GM19468 (cell line): ENCODE results near the gene TREML2.

Experiments used
- ATAC-seq: cut with Tn5 transposase; IDR thresholded peaks from one replicate; pipeline ENCODE4 v1.9.1; 2021; ENCODE audit warnings: mild to moderate bottlenecking, moderate library complexity, moderate number of reproducible peaks; ENCODE audit not compliant: unreplicated experiment; ENCODE audit errors: extremely low read depth

Gene TREML2

GRCh38 chr6:41181566-41181965 is 19.4 kb downstream of the TREML2 start:
- no peak for ATAC-seq

GRCh38 chr6:41179163-41179562 is 21.8 kb downstream of the TREML2 start:
- no peak for ATAC-seq

DNA sequence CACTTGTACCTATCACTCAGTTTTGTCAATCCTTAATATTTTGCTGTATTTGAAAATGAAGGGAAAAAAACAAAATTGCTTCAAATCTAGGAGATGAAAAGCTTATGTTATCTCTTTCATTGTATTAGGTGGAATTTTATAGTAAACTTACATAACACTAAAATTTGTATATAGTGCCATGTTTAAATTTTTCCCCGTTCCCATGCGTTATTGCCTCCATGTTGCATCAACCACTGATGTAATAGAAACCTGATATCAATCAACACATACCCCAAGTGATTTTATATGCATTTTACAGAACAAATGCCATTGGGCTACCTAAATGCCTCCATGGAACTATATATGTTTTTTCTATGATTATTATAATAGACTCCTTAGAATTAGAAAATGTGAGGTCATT is 23.3 kb downstream of the TREML2 start:
- ATAC-seq = no peak

DNA sequence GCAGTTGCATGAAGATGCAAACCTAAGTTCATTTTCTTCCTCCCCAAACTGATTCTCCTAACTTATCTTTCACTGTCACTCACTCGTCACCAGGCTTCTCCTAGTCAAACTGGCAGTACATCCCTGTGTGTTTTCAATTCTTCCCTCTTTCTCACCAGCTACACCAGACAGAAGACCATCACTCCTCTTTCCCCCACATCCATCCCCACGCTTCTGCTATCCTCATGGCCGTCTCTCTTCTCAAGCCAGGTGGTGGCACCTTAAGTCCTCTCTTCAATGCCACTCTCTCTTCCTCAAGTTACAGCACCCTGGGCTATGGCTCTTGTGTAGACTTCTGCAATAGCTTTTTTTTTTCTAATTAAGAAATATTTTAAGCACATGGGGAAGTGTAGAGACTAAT is 23.7 kb downstream of the TREML2 start:
- ATAC-seq = no peak

DNA sequence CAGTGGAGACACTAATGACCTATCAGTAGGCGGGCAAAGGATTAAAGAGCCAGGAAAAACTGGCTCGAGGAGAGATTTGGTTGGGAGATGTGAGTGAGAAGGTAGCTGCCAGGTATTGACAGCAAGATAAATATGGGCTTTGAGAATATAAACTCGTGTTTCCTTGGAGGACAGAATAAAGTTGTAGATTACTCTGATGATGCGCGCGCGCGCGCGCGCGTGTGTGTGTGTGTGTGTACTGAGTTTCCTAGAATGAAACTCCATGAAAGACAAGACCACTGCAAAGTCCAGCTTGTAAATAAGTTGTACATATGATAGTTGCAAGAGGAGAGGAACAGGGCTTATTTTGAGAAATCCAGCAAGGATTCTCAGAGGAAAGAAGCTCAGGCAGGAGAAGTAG is 24.8 kb downstream of the TREML2 start:
- ATAC-seq = no peak

DNA sequence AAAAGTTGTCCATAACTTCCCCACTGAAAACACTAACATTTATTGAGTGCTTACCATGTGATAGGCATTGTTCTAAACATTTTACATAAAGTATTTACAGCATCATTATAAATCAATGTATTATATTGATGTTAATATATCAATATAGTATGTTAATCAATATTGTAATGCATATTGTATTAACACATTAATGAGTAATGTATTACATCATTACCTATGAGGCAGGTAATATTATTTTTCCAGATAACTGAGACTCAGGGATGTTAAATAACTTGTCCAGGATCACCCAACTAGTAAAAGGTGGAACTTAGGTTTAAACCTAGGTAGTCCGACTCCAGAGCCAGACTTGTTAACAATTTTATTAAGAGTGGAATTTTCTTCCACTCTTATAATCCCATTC is 25.9 kb downstream of the TREML2 start:
- ATAC-seq = no peak

DNA sequence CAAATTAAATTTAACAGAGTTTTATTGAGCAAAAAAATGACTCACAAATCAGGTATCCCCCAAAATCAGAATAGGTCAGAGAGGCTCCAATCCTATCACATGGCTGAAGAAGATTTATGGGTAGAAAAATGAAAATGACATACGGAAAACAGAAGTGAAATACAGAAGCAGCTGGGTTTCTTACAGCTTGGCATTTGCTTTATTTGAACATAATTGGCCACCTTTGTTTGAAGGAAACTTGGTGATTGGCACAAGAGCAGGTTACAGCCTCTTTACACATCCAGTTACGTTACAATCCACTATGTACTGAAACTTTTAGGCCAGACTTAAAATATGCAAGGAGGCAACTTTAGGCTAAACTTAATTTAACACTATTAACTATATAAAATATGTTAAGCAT is 26.3 kb downstream of the TREML2 start:
- ATAC-seq = no peak

- no peak for ATAC-seq
These were observed 29.0 kb downstream of the TREML2 start for GRCh38 chr6:41171908-41172307.

GRCh38 chr6:41170547-41171160 is 30.3 kb downstream of the TREML2 start:
- no peak for ATAC-seq

- ATAC-seq = no peak
These were observed 33.6 kb downstream of the TREML2 start for GRCh38 chr6:41167173-41167963.

GRCh38 chr6:41164551-41165120 is 36.3 kb downstream of the TREML2 start:
- no peak for ATAC-seq

GRCh38 chr6:41163419-41163717 is 37.6 kb downstream of the TREML2 start:
- no peak for ATAC-seq

DNA sequence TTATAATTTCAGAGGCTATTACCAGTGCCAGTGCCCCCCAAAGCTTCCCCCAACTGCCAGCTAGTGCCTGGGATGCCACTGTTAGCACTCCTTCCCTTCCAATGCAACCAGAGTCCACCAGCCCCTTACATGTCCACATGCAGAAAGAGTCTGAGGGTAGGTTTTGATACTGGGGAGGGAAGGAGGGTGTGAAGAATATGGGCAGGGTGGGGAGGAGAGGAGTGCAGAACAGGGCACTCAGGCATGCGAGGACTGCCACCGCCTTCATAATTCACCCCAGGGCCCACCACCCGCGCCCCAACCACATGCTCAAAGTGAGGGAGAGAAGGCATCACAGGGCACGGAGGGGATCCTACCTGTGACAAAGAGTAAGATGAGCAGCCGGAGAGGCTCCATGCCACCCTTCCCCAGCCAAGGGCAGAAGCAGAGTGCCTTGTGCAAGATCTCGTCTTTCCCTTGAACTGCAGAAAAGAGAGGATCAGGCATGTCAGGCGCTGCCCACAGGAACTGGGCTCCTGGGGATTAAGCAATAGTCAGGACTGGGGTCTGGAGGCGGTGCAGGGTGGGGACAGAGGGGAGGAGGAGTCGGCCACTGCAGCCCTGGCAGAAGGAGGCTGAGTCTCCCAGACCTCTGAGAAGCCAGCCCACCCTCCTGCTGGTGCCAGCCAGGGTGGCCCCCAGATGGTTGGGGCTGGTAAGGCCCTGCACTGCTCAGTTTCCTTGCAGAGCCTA is 38.1 kb downstream of the TREML2 start, which contains the start of gene TREM2:
Gene TREM2 (minus strand): TSS at position 430 of the 732 bp plus-strand sequence. CDS start 34 bp downstream, at position 396.
- ATAC-seq = no peak

DNA sequence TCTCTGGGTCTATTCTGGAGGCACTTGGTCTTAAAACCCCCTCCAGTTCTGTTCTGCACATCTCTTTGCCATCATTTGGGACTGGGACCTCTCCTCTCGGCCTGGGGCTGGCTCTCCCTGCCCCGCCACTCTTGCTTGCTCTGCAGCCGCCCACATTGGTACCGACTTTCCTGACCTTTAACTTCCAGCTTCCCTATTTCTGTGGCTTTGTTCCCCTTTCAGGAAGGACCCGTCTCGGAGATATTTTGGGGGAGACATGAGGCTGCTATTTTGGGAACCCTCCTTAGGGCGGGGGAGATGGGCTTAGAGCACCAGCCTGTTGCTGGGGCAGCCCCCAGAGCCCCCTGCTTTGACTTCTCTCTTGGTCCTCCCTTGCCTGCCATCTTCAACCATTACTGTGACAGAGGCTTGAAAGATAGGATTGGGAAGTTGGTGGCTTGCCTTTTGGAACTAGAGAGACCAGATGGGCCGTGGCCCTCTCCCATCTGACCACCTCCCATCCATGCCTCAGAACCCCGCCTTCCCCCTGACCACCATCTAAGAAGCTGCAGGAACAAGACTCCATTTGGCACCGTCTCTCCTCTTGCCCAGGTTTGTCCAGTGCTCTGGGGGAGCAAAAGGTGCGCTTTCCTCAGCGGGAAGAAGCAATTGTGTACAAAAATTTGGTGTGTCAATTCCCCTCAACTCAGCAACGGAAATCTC is 38.9 kb downstream of the TREML2 start:
- ATAC-seq = no peak

GRCh38 chr6:41161380-41161779 is 39.6 kb downstream of the TREML2 start:
- ATAC-seq = no peak

DNA sequence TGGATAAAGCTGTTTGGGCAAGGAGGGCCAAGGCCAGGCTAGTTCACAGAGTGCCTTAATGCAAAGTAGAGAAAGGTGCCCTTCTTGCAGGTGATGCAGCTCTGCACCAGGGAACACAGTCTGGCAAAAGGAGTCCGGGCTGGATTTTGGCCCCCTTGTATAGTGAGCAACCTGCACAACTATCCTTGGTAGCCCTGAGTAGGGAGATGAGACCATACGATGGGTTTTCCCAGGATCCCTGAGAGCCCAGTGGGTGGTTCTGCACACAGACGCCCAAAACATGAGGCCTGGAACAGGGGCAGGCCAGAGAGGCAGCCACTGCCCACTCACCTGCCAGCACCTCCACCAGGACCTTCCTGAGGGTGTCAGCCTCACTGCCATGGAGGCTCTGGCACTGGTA is 40.0 kb downstream of the TREML2 start:
- ATAC-seq = no peak

- no peak for ATAC-seq
These were observed 41.4 kb downstream of the TREML2 start for GRCh38 chr6:41159415-41160082.

- no peak for ATAC-seq
These were observed 43.6 kb downstream of the TREML2 start for GRCh38 chr6:41157323-41157722.

- no peak for ATAC-seq
These were observed 44.2 kb downstream of the TREML2 start for GRCh38 chr6:41156771-41157170.

DNA sequence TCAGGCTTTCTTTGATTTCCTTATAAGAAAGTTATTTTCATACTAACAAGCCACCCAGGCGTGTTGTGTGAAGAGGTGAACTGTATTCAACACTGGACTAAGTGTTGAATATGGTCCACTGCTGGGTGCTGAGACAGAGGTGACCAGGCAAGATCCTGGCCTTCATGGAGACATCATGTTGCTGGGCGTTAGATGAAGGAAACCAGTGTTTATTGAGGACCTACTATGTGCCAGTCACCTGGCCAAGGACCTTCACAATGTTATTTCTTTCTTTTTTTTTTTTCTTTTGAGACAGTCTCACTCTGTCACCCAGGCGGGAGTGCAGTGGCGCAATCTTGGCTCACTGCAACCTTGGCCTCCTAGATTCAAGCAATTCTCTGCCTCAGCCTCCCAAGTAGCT is 44.9 kb downstream of the TREML2 start:
- ATAC-seq = no peak
